Muscle of back (tissue), 13 donors: ENCODE measurements around the gene EEF1AKMT3. TPM values are rescaled to one million over a fixed set of nuclear protein-coding genes. Genes with fewer than 3 reads are reported as not detected.
A peak's percentile ranks its signal among the peaks of the same experiment; 100 is the strongest.

Experiments used
- DNase-seq, 3 donors: peaks; one replicate each; pipeline versions ENCODE4 v3.0.0 to v3.0.0-alpha.2; 2013
- long read RNA-seq, 9 donors: transcript quantifications; one replicate each; lab custom pipeline, GENCODE V29; 2026
- polyA plus RNA-seq, 10 donors: library from polyadenylated mRNA; unstranded; fragments of 120-200 nt; gene quantifications; one replicate each; pipeline ENCODE4 v1.2.1, GENCODE V29; 2013; ENCODE audit not compliant: insufficient read length in 10 of 10

Gene EEF1AKMT3
- polyA plus RNA-seq, result 1 to 10 TPM; 5.6 to 10.0 (median 6.6) TPM
- long read RNA-seq, donor 1, result 0 reads
- long read RNA-seq, donor 2, partial matches to known transcripts, result 0 of 2 reads
- long read RNA-seq, donor 2, other reads (novel, unspliced or antisense), result 0 of 2 reads
- long read RNA-seq, donor 3, result 0 reads
- long read RNA-seq, donor 4, result 0 reads
- long read RNA-seq, donor 5, partial matches to known transcripts, result 0 of 1 reads
- long read RNA-seq, donor 5, other reads (novel, unspliced or antisense), result 0 of 1 reads
- long read RNA-seq, donor 6, partial matches to known transcripts, result 0 of 4 reads
- long read RNA-seq, donor 6, other reads (novel, unspliced or antisense), result 0 of 4 reads
- long read RNA-seq, donor 7, partial matches to known transcripts, result 0 of 2 reads
- long read RNA-seq, donor 7, other reads (novel, unspliced or antisense), result 0 of 2 reads
- long read RNA-seq, donor 8, partial matches to known transcripts, result 0 of 1 reads
- long read RNA-seq, donor 8, other reads (novel, unspliced or antisense), result 0 of 1 reads
- long read RNA-seq, donor 9, result 0 reads

- DNase-seq, result peak; percentile 52 to 76 (median 69)
Observed at GRCh38 chr12:57772429-57773322, at the start of gene EEF1AKMT3. TSS of gene EEF1AKMT3 (plus strand) at chr12:57772614. CDS start at chr12:57772725, 111 bp downstream.

DNA sequence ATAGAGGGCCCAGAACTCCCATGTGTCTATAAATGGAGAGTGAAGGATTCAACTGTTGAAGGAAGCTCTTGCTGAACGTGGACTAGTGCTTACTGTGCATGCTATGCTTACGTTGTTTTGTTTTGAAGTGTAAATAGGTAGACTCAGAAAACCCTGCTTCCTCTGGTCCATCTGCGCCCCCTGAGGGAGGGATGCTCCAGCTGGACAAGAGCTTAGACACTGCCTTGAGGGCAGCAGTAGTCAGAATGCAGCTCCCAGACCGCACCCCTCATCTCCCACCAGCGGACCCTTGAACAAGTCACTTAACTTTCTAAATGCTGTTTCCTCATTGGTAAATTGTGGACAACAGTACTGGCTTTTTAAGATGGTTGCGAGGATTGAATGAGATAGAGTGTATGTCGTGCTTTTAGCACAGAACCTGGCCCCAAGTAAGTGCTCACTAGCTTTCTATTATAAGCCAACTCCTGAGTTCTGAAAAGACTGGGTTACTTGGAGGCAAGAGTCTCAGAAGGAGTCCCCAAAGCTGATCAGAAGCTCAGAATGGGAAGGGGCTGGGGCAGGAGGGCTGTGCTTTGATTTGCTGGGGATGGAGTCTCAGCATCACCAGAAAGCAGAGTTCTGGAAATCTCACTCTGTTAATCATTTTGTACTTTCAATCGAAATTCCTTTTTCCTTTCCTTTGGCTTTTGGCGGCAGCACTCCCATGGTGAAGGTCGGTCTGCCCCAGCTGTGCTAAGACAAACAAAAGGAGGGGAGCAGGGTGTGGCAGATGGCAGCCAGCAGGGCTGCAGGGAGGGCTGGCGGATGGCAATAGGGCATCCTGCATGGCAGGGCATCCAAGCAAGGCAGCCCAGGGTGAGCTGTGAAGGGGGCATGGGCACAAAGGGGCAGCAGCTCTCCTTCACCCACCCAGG, 49.4 kb upstream of the EEF1AKMT3 start:
- peak in 1 of 3 donors; percentile 7 for DNase-seq

DNA sequence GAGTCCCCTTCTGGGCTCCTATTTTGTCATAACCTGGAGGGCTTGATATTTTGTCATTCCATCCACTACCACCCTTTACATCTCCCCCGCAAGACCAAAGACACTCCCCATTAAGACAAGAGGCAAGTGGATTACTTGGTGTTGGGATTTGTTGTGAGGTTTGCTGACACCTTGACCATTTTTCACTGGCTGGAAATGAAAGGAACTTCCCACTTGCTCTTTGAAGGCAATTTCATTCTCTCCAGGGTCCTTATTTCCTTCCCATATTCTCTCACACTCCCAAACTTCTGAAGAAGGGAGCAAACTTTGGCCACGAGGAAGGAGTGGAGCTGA, 48.8 kb upstream of the EEF1AKMT3 start:
- DNase-seq, result peak in 1 of 3 donors; percentile 2

- peak in 1 of 3 donors; percentile 7 for DNase-seq
Observed at GRCh38 chr12:57724003-57724935, 48.1 kb upstream of the EEF1AKMT3 start.

GRCh38 chr12:57724936-57725740, 47.3 kb upstream of the EEF1AKMT3 start:
- DNase-seq, result peak in 1 of 3 donors; percentile 4

- DNase-seq, result no peak
Observed at GRCh38 chr12:57725851-57726150, 46.6 kb upstream of the EEF1AKMT3 start.

- peak in 2 of 3 donors; percentile 72 to 78 for DNase-seq
Observed at GRCh38 chr12:57726151-57726883, 46.1 kb upstream of the EEF1AKMT3 start.

- DNase-seq, result peak in 2 of 3 donors; percentile 62 to 84
Observed at GRCh38 chr12:57726884-57727757, 45.3 kb upstream of the EEF1AKMT3 start.

- peak in 1 of 3 donors; percentile 52 for DNase-seq
Observed at GRCh38 chr12:57727758-57728395, 44.5 kb upstream of the EEF1AKMT3 start.

- DNase-seq, result peak in 1 of 3 donors; percentile 2
Observed at GRCh38 chr12:57729321-57729844, 43.0 kb upstream of the EEF1AKMT3 start.

DNA sequence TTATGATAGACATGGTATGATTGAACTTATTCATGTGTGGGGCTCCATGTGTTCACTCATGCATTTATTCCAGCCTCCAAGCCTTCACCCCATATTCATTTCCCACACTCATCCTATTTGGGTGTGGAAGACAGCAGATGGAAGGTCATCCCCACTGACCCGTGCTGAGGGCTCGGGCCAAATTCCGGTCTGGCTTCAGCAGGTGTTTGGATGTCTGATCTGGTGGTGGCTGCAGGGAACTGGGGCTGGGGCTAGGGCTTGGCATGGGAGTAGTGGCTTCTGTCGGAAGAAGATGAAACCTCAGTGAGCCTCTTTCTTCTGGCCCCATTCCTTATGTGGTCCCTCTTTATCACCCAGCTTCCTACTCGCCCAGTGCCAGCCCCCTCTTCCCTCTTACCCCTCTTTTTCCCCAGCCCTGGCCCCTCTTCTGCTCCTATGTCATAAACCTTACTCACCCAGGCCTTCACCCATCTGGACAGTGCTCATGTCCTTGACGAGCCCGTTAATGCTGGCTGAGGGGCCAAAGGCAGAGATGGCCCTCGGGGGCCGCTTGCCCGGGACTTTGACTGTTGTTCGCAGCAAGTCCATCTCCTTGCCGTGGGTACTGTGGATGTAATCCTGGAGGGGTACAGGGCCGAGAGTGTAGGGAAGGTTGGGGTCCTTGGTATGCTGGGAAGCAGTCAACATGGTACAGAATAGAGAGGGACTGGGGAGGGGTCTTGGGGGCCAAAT, 41.9 kb upstream of the EEF1AKMT3 start:
- peak in 1 of 3 donors; percentile 1 for DNase-seq

GRCh38 chr12:57731411-57732080, 40.9 kb upstream of the EEF1AKMT3 start:
- peak in 1 of 3 donors; percentile 0 for DNase-seq

DNA sequence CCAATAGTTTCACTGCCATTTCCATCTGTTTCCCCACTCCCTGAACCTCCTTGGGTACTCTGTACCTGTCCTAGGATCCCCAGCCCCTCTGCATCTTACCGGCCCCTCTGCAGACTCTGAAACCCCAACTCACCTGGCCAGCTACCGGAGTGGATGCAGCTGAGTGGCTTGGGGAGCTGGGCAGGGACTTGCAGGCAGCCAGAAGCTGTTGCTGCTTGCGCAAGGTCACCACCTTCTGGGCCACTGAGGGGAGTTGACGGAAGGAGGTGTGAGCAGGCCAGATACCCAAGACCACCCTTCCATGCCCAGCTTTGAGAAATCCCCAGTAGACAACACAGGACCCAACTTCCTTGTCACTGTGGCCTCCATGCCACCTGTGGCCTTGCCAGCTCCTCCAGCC, 40.1 kb upstream of the EEF1AKMT3 start:
- no peak for DNase-seq

DNA sequence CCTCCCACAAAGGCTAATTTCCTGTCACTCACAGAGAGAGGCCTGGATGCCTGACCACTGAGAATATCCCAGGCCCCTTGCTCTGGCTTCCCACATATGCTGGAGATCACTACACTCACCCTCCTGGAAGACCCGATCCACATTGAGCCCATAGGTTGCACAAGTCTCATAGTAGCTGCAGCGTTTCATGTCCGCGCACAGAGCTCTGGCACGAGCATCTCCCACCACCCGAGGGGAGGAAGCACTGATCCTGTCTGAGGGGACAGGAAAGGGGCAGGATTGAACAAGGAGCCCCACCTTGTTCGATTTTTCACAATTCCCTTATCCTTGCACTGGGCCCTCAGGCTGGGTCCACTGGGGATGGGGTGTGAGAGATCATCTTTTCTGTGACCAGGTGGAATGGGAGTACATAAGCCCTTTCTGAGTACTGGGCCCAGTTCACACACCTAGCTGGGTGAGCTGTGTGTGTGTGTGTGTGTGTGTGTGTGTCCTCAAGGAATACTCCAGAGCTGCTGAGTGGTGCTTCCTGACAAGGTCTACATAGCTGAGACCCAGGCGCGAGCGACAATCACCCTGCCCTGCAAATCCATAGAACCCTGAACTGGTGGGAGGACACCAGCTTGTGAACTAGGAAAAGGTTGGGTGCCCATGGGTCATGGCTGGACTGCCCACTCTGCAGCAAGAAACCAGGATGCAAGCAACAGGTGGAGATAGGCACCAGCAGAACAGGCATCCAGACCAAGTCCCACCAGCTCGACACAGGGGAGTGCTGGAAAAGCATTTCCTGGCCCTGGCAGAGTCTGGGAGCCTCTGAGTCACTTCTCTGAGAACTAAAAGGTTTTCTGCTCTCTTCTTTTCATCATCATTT, 39.5 kb upstream of the EEF1AKMT3 start:
- DNase-seq, result no peak
